Measurements from ENCODE around the gene RPS15. TPM values are rescaled to one million over a fixed set of nuclear protein-coding genes. Genes with fewer than 3 reads are reported as not detected.
A peak's percentile ranks its signal among the peaks of the same experiment; 100 is the strongest.

Gene RPS15
- total and polyA plus RNA-seq, 9 of the 15 experiments (the other 6 are each of a cell fraction or from before 2014, with no cell fraction given), result 605 to 2,791 (median 957) TPM

- POLR2A ChIA-PET, result interaction anchor here (0.6 to 1.4 kb wide), 2 partner anchors 29 to 46 kb away, joined by 4 read pairs; no protein-coding TSS in a partner anchor
- H3K4me1 ChIP-seq (replicated peaks in 1 of 2; ENCODE audit: control insufficient read depth in 2 of 2, insufficient read depth in 2 of 2, low read length in 2 of 2), result peaks cover 23 to 68% of the 10 kb centered on the region in 2 experiments
- H4K20me1 ChIP-seq (replicated peaks; ENCODE audit: control insufficient read depth, insufficient read depth, low read length), result peaks cover 43% of the 10 kb centered on the region
- peaks cover 17% of the 10 kb centered on the region for H3K9me1 ChIP-seq (ENCODE audit: control insufficient read depth, insufficient read depth, low read length)
- H3K27me3 ChIP-seq (ENCODE audit: control insufficient read depth in 2 of 2, insufficient read depth in 2 of 2, low read length in 2 of 2), result no peaks in the 10 kb centered on the region
- H3K9me3 ChIP-seq (replicated peaks; ENCODE audit: control insufficient read depth, insufficient read depth, low read depth, low read length), result no peaks in the 10 kb centered on the region
- in situ Hi-C loops (cut with MboI), result no loop called here
- peak within 1 kb of the TSS; percentile 84 for H3K4me2 ChIP-seq (ENCODE audit: insufficient read depth, low read length)
- peaks cover 52% of the 10 kb centered on the region for H3K79me2 ChIP-seq (ENCODE audit: control insufficient read depth, insufficient read depth, low read length)
- WGBS (ENCODE audit: insufficient coverage, low coverage, missing lambda C conversion rate), result 0% methylated on average over 17 of the region's 121 CpGs
- CTCF ChIA-PET (ENCODE audit: low intra/inter-chr PET ratio), result no interaction called here
- ATAC-seq (peak; percentile 13), FAIRE-seq (no peak), DNase-seq (ENCODE audit: extremely low read depth in 1 of 4, low spot score in 3 of 4) (peak in 3 of 4 experiments; percentile 58 to 87 (median 86))
- H2AFZ ChIP-seq (ENCODE audit: low read depth, low read length), result peak within 1 kb of the TSS; percentile 73
- H3K4me3 ChIP-seq, result peak within 1 kb of the TSS; percentile 99
- peak within 1 kb of the TSS; percentile 99 for H3K27ac ChIP-seq (ENCODE audit: extremely low read depth, low read depth, low read length)
- peak within 1 kb of the TSS; percentile 93 to 98 for H3K9ac ChIP-seq (ENCODE audit: insufficient read depth in 1 of 2, low read depth in 2 of 2, low read length in 2 of 2)
- no TSS peak for BruUV-seq (replicated peaks)
- intact Hi-C loops (cut with micrococcal nuclease), result no loop called here
- peaks cover 41% of the 10 kb centered on the region; the same call in 2 of the 3 replicates for H3K36me3 ChIP-seq (ENCODE audit: control insufficient read depth, insufficient read depth, low read length)
- no peak for TF ChIP-seq TSC22D4 (tag; IDR thresholded peaks at IDR 0.05)
- TF ChIP-seq RNF219 (CRISPR knock-in tag; IDR thresholded peaks at IDR 0.05), result no peak
- no peak for TF ChIP-seq FIP1L1 (IDR thresholded peaks at IDR 0.05; ENCODE audit: low read depth, low read length, poor library complexity, severe bottlenecking)
- TF ChIP-seq ZBTB11 (CRISPR knock-in tag; IDR thresholded peaks at IDR 0.05), result 0 out of 6 replicates have a peak, but pooled peaks of 1 of the 3 experiments have one; percentile 29
- no peak for TF ChIP-seq ZFP1 (CRISPR knock-in tag; IDR thresholded peaks at IDR 0.05)
- TF ChIP-seq CHAMP1 (IDR thresholded peaks at IDR 0.05), result no peak
- TF ChIP-seq C11orf30 (IDR thresholded peaks at IDR 0.05; ENCODE audit: low read depth), result no peak
- no peak for TF ChIP-seq HMG20B (CRISPR knock-in tag; IDR thresholded peaks at IDR 0.05)
- peak; percentile 69; the same call in 1 of the 2 replicates for TF ChIP-seq CGGBP1 (CRISPR knock-in tag; IDR thresholded peaks at IDR 0.05)
- no peak for TF ChIP-seq MTA3 (IDR thresholded peaks at IDR 0.05; ENCODE audit: borderline replicate concordance)
- no peak for TF ChIP-seq E2F5 (CRISPR knock-in tag; IDR thresholded peaks at IDR 0.05)
Measured at GRCh38 chr19:1407528-1408299, 30.5 kb upstream of the RPS15 start, which contains the start of gene DAZAP1. Gene DAZAP1, plus strand, starts transcription at chr19:1407586. Its CDS starts 188 bp downstream, at chr19:1407774.

All from K562 (cell line).